Liver (tissue), 9 donors: ENCODE results near the gene CCR7. TPM values are rescaled to one million over a fixed set of nuclear protein-coding genes. Genes with fewer than 3 reads are reported as not detected.
"Not testable (repeated sequence)": the region's sequence is repeated elsewhere in the genome, so short reads cannot be mapped to it uniquely, and the experiment has no call there.

ENCODE experiments used
- DNase-seq: peaks from one replicate; pipeline ENCODE4 v3.0.0-alpha.2; 2017; ENCODE audit warnings: low spot score
- H3K27ac ChIP-seq, 2 donors: one replicate each; pipeline ENCODE4 v1.7.0; 2013; ENCODE audit warnings: inconsistent platforms in 2 of 2, low read length in 2 of 2, control low read depth in 1 of 2, low read depth in 1 of 2, mild to moderate bottlenecking in 1 of 2
- H3K27me3 ChIP-seq, 4 donors: one replicate each; pipeline versions ENCODE4 v1.6.1 to v1.7.0; 2013; ENCODE audit warnings: low read length in 3 of 4, inconsistent platforms in 1 of 4, mild to moderate bottlenecking in 1 of 4, moderate library complexity in 1 of 4; ENCODE audit not compliant: control insufficient read depth in 4 of 4, insufficient read depth in 4 of 4
- H3K36me3 ChIP-seq, 4 donors: one replicate each; pipeline versions ENCODE4 v1.6.1 to v1.7.0; 2013; ENCODE audit warnings: low read length in 3 of 4, mild to moderate bottlenecking in 3 of 4, low read depth in 1 of 4, moderate library complexity in 1 of 4; ENCODE audit not compliant: control insufficient read depth in 4 of 4, insufficient read depth in 3 of 4
- H3K4me1 ChIP-seq, 4 donors: one replicate each; pipeline versions ENCODE4 v1.6.1 to v1.7.0; 2013; ENCODE audit warnings: low read length in 3 of 4, mild to moderate bottlenecking in 3 of 4, moderate library complexity in 1 of 4; ENCODE audit not compliant: control insufficient read depth in 4 of 4, insufficient read depth in 4 of 4
- H3K4me3 ChIP-seq, 3 donors: one replicate each; pipeline versions ENCODE4 v1.6.1 to v1.7.0; 2013; ENCODE audit warnings: low read length in 3 of 3, control low read depth in 1 of 3, low read depth in 1 of 3, mild to moderate bottlenecking in 1 of 3
- H3K9ac ChIP-seq, 2 donors: one replicate each; pipeline ENCODE4 v1.7.0; 2013; ENCODE audit warnings: low read length in 2 of 2, mild to moderate bottlenecking in 2 of 2, moderate library complexity in 2 of 2, control low read depth in 1 of 2, low read depth in 1 of 2
- H3K9me3 ChIP-seq, 4 donors: one replicate each; pipeline versions ENCODE4 v1.6.1 to v1.7.0; 2013; ENCODE audit warnings: low read length in 3 of 4; ENCODE audit not compliant: control insufficient read depth in 4 of 4
- GABPA ChIP-seq, 2 donors: IDR thresholded peaks in 1 of 2; conservative IDR thresholded peaks in 1 of 2; 2 replicates each; pipeline ENCODE4 v1.6.1; 2016; ENCODE audit warnings: antibody characterized with exemption in 2 of 2, mild to moderate bottlenecking in 1 of 2, moderate library complexity in 1 of 2
- HNF4G ChIP-seq: IDR thresholded peaks from 2 replicates; pipeline ENCODE4 v1.6.1; 2016; ENCODE audit warnings: antibody characterized with exemption
- JUND ChIP-seq, 2 donors: IDR thresholded peaks; 2 replicates each; pipeline ENCODE4 v1.6.1; 2016; ENCODE audit warnings: antibody characterized with exemption in 2 of 2
- REST ChIP-seq: IDR thresholded peaks from 2 replicates; pipeline ENCODE4 v1.6.1; 2016; ENCODE audit warnings: antibody characterized with exemption, mild to moderate bottlenecking
- RXRA ChIP-seq, 2 donors: IDR thresholded peaks; 2 replicates each; pipeline ENCODE4 v1.6.1; 2017 to 2018; ENCODE audit warnings: antibody characterized with exemption in 2 of 2, mild to moderate bottlenecking in 1 of 2
- SP1 ChIP-seq: IDR thresholded peaks from 2 replicates; pipeline ENCODE4 v1.6.1; 2018; ENCODE audit warnings: antibody characterized with exemption, mild to moderate bottlenecking
- YY1 ChIP-seq: IDR thresholded peaks from 2 replicates; pipeline ENCODE4 v1.6.1; 2016; ENCODE audit warnings: antibody characterized with exemption, mild to moderate bottlenecking
- whole genome bisulfite sequencing: extraction: QIAGEN DNeasy Blood & Tissue Kit; methylation state at CpG from one replicate; pipeline ENCODE4 v1.1.7; 2013; 5-methylcytosine and 5-hydroxymethylcytosine counted together
- polyA plus RNA-seq, 2 donors: library from polyadenylated mRNA; stranded (reverse) in 1 of 2; unstranded in 1 of 2; fragments of 200-250 nt in 1 of 2; fragments of >200 nt in 1 of 2; fragmentation: Nextera tagmentation in 1 of 2; extraction: Ambion mirVana in 1 of 2; gene quantifications; one replicate each; pipeline versions ENCODE4 v1.2.1 to v1.2.3, GENCODE V29; 2013 to 2015
- total RNA-seq, 2 donors: library from RNA; depleted of rRNA; stranded (reverse); fragments of >200 nt; gene quantifications; one replicate each; pipeline ENCODE4 v1.2.3, GENCODE V29; 2014
- TF ChIP-seq, protein P1 (sequence below): IDR thresholded peaks from 2 replicates; pipeline ENCODE4 v1.6.1; 2016; ENCODE audit warnings: antibody characterized with exemption
- donor health status: healthy.
- donor health status: healthy.
- donor health status: healthy.
- donor health status: healthy.
- donor health status: healthy.

CCR7 gene
- total and polyA plus RNA-seq, 4 donors: 0.08 to 0.89 (median 0.28) TPM

DNA sequence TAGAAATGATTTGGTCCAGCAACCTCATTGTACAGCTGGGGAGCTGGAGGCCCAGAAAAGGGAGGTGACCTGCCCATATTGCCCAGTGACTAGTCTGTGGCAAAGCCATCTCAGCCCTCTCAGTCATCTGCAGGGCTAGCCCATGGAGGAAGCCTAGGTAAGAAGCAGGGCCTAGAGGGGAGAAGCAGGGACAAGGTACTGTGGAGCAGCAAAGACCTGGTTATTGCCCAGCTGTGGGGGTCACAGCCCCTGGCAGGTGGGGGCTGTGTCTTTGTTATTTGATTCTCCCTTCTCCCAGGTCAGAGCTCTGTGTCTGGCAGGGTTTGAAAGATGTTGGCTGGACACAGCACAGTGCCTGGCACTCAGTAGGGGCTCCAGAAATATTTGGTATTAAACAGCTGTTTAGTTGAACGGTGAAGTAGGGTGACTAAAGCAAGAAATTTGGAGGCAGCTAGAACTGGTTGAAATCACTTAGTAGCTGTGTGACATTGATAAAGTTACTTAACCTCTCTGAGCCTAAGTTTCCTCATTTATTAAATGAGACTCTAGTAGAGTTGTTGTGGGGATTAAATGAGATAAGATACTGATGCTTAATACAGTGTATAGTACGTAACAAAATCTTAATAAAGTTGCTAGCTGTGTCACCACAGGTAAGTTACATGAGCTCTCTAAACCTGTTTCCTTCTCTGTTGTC lies 17.3 kb downstream of the CCR7 start:
- 76% methylated on average over 2 of the region's 2 CpGs for WGBS
- no peak for DNase-seq
- H3K36me3 ChIP-seq: no peaks in the 10 kb centered on the region
- H3K9me3 ChIP-seq: no peaks in the 10 kb centered on the region
- peak overlapping the region in 2 of 3 donors; percentile 8 to 11 for H3K4me3 ChIP-seq
- TF ChIP-seq HNF4G (no peak), JUND (IDR thresholded peaks at IDR 0.05) (no peak), GABPA (IDR thresholded peaks at IDR 0.05 in 1 of 2, conservative IDR thresholded peaks at IDR 0.05 in 1 of 2) (no peak)
- peak overlapping the region; percentile 90 to 94 for H3K27ac ChIP-seq
- H3K27me3 ChIP-seq: no peaks in the 10 kb centered on the region
- peak overlapping the region; percentile 3 to 46 for H3K9ac ChIP-seq
- peaks cover 29 to 64% (median 47%) of the 10 kb centered on the region in 4 donors for H3K4me1 ChIP-seq

DNA sequence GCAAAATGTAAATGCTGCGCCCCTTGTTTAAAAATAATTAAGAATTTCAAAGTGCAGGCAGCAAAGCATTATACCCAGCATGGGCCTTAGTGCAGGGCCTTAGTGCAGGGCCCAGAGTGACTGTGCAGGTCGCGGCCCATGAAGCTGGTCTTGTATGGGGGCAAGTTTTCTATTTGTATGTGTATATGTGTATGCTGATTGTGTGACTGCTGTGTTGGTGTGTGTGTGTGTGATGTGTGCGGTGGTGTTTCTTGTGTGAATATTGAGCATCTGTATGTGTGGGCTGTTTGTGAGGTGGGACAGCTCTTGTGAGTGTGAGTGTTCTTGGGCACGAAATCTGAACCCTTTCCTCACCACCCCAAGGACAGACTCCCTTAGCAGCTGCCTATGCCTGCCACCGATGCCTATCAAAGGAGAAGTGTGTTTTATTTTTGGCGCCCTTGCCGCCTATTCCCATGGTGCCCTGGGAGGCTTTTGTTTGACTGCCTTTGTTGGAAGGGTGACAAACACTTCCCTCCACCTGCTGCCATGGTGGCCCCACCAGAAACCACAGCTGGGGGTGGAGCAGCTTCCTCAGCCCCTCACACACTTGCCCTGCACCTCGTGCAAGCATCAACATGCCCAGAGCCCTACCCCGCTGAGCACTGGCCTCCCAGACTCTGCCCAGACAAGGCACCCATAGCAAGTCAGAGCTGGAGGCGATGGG lies 18.0 kb downstream of the CCR7 start:
- H3K27ac ChIP-seq: peak overlapping the region; percentile 90 to 94
- H3K9ac ChIP-seq: peak overlapping the region in 1 of 2 donors; percentile 46
- H3K4me1 ChIP-seq: peaks cover 26 to 62% (median 47%) of the 10 kb centered on the region in 4 donors
- 72% methylated on average over 11 of the region's 11 CpGs for WGBS
- TF ChIP-seq SP1 (no peak), REST (no peak), RXRA (IDR thresholded peaks at IDR 0.05) (peak in 1 of 2 donors; percentile 15), YY1 (peak; percentile 90)
- TF ChIP-seq, protein P1, sequence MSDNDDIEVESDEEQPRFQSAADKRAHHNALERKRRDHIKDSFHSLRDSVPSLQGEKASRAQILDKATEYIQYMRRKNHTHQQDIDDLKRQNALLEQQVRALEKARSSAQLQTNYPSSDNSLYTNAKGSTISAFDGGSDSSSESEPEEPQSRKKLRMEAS: peak; percentile 17
- no peaks in the 10 kb centered on the region for H3K36me3 ChIP-seq
- H3K27me3 ChIP-seq: no peaks in the 10 kb centered on the region
- peak overlapping the region in 1 of 3 donors; percentile 11 for H3K4me3 ChIP-seq
- DNase-seq: peak; percentile 31
- H3K9me3 ChIP-seq: no peaks in the 10 kb centered on the region

- H3K27ac ChIP-seq: not testable (repeated sequence)
- WGBS: 91% methylated on average over 4 of the region's 4 CpGs
These were observed 18.8 kb downstream of the CCR7 start for GRCh38 chr17:40546497-40546896.

More at GRCh38 chr17:40546497-40546896, 18.8 kb downstream of the CCR7 start:
- not testable (repeated sequence) for H3K4me3 ChIP-seq, DNase-seq, H3K9ac ChIP-seq, H3K9me3 ChIP-seq, H3K36me3 ChIP-seq, H3K27me3 ChIP-seq
- peaks cover 25 to 62% (median 46%) of the 10 kb centered on the region in 4 donors for H3K4me1 ChIP-seq
